Stimulated activated CD4-positive, alpha-beta T cell treated with anti-CD3 and anti-CD28 coated beads, Interleukin-1b, Interleukin-23, amount 100 ng/mL, for 48 hours (primary cell): ENCODE results near the gene B3GAT3.
A peak's percentile ranks its signal among the peaks of the same experiment; 100 is the strongest.
"Not testable (repeated sequence)": the region's sequence is repeated elsewhere in the genome, so short reads cannot be mapped to it uniquely, and the experiment has no call there.

ENCODE experiments used
- DNase-seq: peaks from one replicate; pipeline ENCODE4 v3.0.0-alpha.2; 2020

B3GAT3 gene

DNA sequence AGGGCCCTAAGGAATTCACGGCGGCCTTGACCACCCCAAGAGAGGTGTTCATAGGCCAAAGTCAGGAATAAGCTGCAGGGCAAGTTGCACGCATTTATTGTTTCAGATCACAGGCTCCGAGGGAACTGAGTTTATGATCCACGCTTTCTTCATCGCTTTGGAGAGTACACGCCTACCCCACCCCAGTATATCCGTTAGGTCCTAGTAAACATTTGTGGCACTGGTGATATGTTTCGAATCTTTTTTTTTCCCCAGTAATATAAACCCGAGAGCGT lies 23.8 kb upstream of the B3GAT3 start:
- no peak for DNase-seq

GRCh38 chr11:62644220-62644619 lies 22.4 kb upstream of the B3GAT3 start:
- DNase-seq, result no peak

- DNase-seq, result no peak
Measured at GRCh38 chr11:62632492-62632891, 10.7 kb upstream of the B3GAT3 start.

GRCh38 chr11:62627713-62628112 lies 5.9 kb upstream of the B3GAT3 start:
- no peak for DNase-seq

- no peak for DNase-seq
Measured at GRCh38 chr11:62622476-62623089, 797 bp upstream of the B3GAT3 start.

GRCh38 chr11:62621027-62621566 lies 689 bp downstream of the B3GAT3 start:
- DNase-seq, result no peak

- not testable (repeated sequence) for DNase-seq
Measured at GRCh38 chr11:62616957-62617356, 4.8 kb downstream of the B3GAT3 start.

DNA sequence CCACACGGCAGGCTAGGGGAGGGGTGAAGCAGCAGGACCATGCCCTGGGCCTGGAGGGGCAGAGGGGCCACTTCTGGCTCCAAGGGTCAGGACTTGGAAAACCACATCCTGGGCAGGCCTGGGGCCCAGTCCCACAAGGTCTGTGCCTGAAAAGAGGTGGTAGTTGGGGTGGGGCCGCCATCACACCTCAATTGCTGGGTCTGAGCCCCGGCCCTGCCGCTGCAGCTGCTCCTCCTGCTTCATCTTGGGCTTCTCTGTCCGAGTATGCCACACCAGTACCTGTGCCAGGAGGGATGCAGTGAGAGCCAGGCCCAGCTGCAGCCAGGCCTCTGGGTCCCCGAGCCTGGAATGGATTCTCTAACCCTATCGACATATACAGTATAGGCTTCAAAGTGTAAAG lies 6.3 kb downstream of the B3GAT3 start:
- no peak for DNase-seq

GRCh38 chr11:62614275-62614674 lies 7.5 kb downstream of the B3GAT3 start:
- DNase-seq, result peak; percentile 71

GRCh38 chr11:62613291-62613778 lies 8.5 kb downstream of the B3GAT3 start:
- no peak for DNase-seq

GRCh38 chr11:62612366-62613290 lies 9.2 kb downstream of the B3GAT3 start, which contains the start of the genes EML3 and ROM1:
TSS of gene EML3 (minus strand) at chr11:62612775. CDS start at chr11:62612457, 318 bp downstream.
TSS of gene ROM1 (plus strand) at chr11:62613257. CDS start at chr11:62613282, 25 bp downstream.
- DNase-seq, result peak; percentile 85

- peak; percentile 55 for DNase-seq
Measured at GRCh38 chr11:62611705-62612365, 10.0 kb downstream of the B3GAT3 start.

DNA sequence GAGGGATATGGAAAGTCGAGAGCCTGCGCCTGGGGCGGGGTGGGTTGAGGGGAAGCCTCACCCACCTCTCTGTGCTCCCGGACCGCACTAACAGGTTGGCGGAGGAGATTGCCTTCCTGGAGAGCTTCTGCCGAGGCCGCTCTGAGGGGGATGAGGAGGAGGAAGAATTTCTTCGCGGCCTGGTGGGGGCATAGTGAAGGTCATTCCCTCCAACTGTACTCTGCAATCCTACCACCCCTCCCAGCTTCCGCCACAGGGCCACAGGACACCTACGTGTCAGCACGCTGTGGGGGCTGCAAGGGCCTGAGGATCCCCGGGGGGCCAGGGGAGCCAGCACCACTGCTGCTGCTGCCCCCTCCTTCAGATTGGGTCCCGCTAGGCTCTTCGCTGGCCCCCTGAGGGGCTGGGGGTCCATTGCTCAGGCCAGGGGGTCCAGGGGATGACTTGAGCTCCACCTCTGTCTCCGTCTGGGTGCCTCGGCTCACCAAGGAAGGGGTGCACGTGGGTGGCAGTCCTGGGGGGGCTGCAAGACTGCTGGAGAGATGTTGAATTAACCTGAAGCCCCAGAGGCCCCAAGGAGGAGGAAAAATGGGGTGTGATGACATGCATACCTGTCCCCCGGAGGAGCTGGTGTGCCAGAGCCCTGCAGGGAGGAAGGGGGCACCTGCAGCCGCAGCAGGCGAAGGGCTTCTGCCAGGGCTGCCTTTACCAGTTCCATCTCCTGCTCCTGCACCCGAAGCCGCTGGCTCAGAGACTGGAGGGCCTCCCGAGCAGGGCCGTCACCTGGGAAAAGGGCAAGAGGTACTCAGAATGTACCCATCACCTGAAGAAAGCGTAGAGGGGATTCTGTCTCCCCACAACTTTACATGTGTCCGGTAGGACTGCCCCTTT lies 10.7 kb downstream of the B3GAT3 start:
- DNase-seq, result no peak

DNA sequence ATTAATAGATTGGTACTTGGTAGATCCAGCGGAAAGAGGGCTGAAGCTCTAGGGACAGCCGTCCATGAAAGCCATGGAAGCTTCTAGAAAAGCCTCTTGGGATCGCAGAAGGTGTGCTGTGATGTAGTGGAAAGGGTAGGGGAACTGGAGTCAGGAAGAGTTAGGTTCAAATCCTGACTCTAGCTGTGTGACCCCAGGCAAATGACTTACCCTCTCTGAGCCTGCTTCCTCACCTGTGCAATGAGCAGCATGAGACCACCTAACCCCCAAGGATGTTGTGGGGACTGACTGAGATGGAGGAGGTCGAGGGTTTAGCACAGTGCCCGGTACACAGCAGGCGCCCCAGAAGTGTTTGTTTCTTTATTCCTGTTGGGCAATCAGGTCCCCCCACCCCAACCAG lies 11.4 kb downstream of the B3GAT3 start:
- DNase-seq, result no peak

GRCh38 chr11:62608776-62609175 lies 13.0 kb downstream of the B3GAT3 start:
- no peak for DNase-seq

GRCh38 chr11:62607714-62608113 lies 14.1 kb downstream of the B3GAT3 start:
- DNase-seq, result no peak

DNA sequence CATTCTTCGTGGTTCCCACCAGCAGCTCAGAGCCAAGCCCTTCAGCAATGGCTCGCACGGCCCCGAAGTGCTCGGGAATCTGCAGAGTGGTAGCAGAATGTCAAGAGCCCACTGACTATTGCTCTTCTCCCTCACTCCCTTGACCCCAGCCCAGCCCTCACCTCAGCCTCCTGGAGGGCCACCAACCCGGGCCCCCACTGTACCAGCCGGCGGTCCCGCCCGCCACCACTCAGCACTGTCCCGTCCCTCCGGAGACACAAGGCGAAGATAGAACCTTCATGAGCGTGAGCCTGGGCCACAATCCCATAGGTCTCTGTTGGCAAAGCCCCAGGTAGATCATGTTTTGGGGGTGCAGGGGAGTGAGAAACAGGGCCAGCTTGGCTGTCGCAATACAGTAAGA lies 15.9 kb downstream of the B3GAT3 start:
- DNase-seq, result no peak

DNA sequence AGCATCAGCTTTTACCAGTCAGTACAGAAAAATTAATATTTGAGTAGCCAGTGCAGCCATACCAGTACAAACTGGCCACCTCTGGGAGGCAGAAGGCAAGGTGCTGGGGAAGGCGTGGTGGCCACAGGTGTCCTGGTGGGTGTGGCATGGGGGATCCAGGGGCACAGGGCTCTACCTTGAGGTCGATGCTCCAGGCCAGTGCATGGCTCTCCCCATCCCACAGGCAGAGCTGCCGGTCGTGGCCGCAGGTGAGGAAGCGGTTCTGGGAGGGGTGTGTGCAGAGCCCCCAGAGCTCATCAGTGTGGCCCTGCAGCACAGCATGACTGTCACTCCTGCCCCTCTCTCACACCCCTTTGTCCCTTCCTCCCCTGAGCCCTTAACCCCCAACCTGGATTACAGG lies 16.3 kb downstream of the B3GAT3 start:
- DNase-seq, result no peak

DNA sequence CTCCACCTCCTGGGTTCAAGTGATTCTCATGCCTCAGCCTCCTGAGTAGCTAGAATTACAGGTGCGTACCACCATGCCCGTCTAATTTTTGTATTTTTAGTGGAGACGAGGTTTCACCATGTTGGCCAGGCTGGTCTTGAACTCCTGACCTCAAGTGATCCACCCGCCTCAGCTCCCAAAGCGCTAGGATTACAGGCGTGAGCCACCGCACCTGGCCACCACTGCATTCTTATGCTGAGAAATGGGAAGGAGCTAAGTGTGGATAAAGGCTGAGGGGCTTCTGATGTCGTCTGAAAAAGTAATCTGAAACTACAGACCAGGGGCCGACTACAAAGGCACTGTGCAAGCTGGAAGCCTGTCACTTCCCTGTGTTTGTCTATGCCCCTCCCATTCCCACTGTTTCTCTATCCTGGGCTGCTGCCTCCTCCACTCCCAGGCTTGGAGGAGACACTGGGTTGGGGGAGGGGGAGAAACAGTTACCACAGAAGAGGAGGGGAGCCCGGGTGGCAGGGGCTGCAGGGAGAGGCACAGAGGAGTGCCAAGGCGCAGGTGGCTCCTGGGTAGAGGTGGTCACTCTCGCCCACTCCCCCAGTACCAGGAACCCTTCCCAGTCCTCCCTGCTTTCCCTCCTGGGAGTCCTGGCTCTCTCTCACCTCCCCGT lies 17.2 kb downstream of the B3GAT3 start:
- no peak for DNase-seq

- no peak for DNase-seq
Measured at GRCh38 chr11:62603776-62604299, 17.9 kb downstream of the B3GAT3 start.

GRCh38 chr11:62603072-62603408 lies 18.7 kb downstream of the B3GAT3 start:
- DNase-seq, result no peak
